GM10266 (cell line): ENCODE measurements around the gene TCP1.

Source experiments
- DNase-seq: peaks from one replicate; pipeline ENCODE4 v3.0.0; 2012; ENCODE audit errors: extremely low spot score
- TF ChIP-seq, protein P1 (sequence below): IDR thresholded peaks from 2 replicates; pipeline ENCODE4 v1.5.1; 2012; ENCODE audit warnings: mild to moderate bottlenecking, low read depth; ENCODE audit not compliant: control insufficient read depth, insufficient read depth; ENCODE audit errors: missing control alignments

Gene TCP1

DNA sequence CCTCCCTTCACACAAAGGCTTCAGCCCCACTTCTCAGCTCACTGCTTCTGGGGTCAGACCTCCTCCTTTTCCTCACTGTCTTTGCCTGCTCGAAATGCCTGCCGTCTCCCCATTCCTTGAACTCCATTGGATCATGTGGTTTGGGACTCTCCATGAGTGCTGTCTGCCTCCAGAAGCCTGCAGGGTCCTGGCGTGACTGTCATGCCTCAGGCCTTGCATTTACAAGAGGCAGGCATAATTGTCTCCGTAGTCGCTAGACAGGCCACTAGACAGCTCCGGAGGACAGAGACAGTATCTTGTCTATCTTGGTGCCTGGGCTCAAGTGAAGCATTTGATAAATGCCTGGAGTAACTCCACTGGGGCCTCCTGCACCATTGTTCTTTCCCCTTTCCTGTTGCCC is 26.0 kb upstream of the TCP1 start:
- no peak for DNase-seq
- TF ChIP-seq, protein P1, sequence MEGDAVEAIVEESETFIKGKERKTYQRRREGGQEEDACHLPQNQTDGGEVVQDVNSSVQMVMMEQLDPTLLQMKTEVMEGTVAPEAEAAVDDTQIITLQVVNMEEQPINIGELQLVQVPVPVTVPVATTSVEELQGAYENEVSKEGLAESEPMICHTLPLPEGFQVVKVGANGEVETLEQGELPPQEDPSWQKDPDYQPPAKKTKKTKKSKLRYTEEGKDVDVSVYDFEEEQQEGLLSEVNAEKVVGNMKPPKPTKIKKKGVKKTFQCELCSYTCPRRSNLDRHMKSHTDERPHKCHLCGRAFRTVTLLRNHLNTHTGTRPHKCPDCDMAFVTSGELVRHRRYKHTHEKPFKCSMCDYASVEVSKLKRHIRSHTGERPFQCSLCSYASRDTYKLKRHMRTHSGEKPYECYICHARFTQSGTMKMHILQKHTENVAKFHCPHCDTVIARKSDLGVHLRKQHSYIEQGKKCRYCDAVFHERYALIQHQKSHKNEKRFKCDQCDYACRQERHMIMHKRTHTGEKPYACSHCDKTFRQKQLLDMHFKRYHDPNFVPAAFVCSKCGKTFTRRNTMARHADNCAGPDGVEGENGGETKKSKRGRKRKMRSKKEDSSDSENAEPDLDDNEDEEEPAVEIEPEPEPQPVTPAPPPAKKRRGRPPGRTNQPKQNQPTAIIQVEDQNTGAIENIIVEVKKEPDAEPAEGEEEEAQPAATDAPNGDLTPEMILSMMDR: no peak

DNA sequence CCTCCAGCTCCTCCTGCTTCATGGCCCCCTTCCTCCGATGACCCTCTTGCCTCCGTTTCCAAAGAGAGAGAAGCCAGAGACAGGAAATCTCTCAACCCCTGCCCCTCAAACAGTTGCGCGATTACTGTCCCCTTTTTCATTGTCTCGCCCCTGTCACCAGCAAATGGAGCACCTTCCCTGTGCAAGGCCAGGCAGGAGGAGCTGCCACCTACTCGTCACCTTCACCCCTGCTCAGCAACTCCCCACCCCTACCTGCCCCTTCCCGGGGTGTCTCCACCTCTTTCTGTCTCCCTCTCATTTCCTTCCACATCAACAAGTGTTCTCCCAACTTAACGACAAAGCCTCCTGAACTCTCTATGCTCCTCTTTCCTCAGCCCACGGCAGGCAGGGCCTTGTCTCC is 24.4 kb upstream of the TCP1 start:
- no peak for DNase-seq

DNA sequence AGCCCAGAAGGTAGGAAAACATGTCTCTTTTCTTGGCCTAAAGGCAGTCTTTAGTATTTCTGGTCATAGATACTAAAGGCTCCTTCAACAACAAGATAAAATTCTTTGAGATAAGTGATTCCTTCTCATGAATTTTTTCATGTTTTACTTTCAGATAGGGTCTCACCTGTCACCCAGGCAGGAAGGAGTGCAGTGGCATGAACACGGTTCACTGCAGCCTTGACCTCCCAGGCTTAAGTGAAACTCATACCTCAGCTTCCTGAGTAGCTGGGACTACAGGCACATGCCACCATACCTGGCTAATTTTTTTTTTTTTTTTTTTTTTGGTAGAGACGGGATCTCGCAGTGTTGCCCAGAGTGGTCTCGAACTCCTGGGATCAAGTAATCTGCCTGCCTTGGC is 19.7 kb upstream of the TCP1 start:
- no peak for DNase-seq
- TF ChIP-seq, protein P1: no peak

More for the DNA sequence above, 24.4 kb upstream of the TCP1 start:
- TF ChIP-seq, protein P1: no peak

DNA sequence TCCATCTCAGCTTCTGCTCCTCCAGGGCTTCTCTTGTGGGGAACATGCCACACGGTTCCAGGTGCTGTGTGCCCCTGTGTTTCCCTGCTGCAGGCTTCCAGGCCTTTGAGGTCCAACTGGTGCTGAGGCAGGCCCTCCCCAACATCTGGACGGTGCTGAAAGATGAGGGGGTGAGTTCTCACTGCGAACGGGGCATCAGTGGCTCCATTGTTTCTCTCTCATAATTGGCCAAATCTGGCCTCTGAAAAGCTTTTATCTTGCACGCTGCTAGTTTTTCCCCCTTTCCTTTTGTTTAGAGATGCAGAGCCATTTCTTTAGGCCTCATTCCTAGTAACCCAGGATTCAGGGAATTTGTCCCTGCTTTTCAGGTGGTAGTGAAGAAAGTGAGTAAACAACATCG is 19.2 kb upstream of the TCP1 start:
- TF ChIP-seq, protein P1: no peak
- no peak for DNase-seq

DNA sequence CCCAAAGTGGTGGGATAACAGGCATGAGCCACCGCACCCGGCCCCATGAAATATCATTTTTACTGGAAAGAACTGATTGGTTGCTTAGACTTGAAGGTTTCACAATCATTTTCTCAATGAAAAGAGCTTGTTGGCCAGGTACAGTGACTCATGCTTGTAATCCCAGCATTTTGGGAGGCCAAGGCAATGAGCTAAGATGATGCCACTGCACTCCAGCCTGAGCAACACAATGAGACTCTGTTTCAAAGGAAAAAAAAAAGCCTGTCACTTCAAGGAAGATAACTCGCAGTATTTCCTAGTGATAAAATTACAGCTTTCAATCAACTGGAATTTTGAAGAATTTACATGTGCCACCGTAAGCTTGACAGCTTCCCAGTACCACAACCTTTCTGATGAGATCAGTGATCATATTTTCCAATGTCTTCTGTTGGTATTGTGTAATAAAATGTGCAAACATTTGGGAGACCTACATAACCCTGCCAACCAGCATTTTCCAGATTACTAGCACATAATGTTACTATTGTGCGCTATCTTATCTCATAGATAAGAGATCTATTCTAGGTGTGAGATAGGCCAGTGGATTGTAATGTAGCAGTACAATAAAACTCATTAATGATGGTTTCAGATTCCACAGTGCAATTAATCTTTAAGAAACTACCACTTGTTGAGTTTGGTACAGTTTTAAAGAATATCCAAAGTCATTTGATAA is 17.9 kb upstream of the TCP1 start:
- DNase-seq: no peak
- TF ChIP-seq, protein P1: no peak

DNA sequence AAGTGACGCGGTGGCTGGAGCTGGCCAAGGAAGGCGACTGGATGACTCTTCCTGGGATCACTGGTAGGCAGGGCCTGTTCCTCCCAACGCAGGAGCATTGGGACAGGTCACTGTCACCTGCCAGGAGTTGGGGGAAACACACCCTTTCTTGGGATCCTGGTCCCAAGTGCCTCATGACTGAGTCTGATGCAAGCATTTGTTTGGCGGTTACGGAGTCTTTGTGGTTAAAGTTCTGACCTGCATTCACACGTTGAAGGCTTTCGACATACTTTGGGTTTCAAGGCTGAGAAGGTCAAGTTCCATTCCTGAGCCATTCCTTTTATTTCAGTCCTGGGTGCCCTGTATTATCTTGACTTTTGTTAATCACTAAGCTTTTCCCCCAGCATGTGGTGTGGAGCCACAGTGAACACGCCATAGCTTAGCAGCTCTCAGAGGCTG is 16.6 kb upstream of the TCP1 start:
- TF ChIP-seq, protein P1: no peak
- no peak for DNase-seq

DNA sequence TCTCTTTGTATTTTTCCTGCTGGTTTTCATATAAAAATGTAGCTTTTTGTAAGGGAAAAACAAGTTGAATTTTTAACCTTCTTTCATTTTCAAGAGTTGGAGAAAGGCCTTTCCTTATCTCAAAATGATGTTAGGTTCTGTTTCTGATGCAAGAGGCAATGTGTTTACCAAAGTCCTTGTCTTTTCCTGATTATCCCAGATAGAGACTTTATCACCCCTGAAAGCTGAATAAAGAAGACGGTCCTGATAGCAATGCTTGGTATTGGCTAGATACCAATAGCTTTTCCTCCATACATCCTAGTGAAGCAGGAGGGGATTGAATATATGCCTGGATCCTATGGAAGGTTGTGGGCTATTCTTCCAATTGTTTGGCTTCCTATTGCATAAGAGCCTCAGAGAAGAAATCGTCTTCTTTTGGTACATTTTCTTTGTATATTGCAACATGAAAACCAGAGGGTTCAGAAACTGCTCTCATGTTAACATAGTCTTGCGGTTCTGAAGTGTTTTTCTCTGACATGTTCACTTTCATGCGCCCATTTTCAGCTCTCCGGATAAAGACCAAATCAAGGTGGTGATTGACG is 16.1 kb upstream of the TCP1 start:
- DNase-seq: no peak
- TF ChIP-seq, protein P1: no peak
